DMS 273 (cell line): ENCODE results near the gene PRKACB.
A peak's percentile ranks its signal among the peaks of the same experiment; 100 is the strongest.
"Not testable (repeated sequence)": the region's sequence is repeated elsewhere in the genome, so short reads cannot be mapped to it uniquely, and the experiment has no call there.

Experiments used
- DNase-seq: peaks from one replicate; lab custom pipeline; 2025; ENCODE audit not compliant: unreplicated experiment; lab: John Stamatoyannopoulos, UW

The PRKACB gene

GRCh38 chr1:84214115-84214956, 70.3 kb downstream of the PRKACB start:
- DNase-seq, result no peak

- DNase-seq, result no peak
These were observed 73.2 kb downstream of the PRKACB start for GRCh38 chr1:84217239-84217638.

- DNase-seq, result no peak
These were observed 79.8 kb downstream of the PRKACB start for GRCh38 chr1:84223751-84224432.

- DNase-seq, result no peak
These were observed 80.8 kb downstream of the PRKACB start for GRCh38 chr1:84224905-84225304.

- peak; percentile 71 for DNase-seq
These were observed 81.6 kb downstream of the PRKACB start for GRCh38 chr1:84225646-84226045.

- DNase-seq, result not testable (repeated sequence)
These were observed 88.6 kb downstream of the PRKACB start for GRCh38 chr1:84232676-84233075.

GRCh38 chr1:84236256-84236655, 92.2 kb downstream of the PRKACB start:
- DNase-seq, result no peak

- no peak for DNase-seq
These were observed 98.6 kb downstream of the PRKACB start for GRCh38 chr1:84242641-84243040.

- no peak for DNase-seq
These were observed 101.5 kb downstream of the PRKACB start for GRCh38 chr1:84245563-84245962.

- no peak for DNase-seq
These were observed 102.1 kb downstream of the PRKACB start for GRCh38 chr1:84246213-84246612.

GRCh38 chr1:84247425-84248220, 103.6 kb downstream of the PRKACB start:
- no peak for DNase-seq

GRCh38 chr1:84250668-84251067, 106.6 kb downstream of the PRKACB start:
- no peak for DNase-seq

GRCh38 chr1:84253036-84253435, 109.0 kb downstream of the PRKACB start:
- no peak for DNase-seq

GRCh38 chr1:84253891-84254290, 109.8 kb downstream of the PRKACB start:
- DNase-seq, result no peak

GRCh38 chr1:84254703-84255238, 110.7 kb downstream of the PRKACB start:
- no peak for DNase-seq

- no peak for DNase-seq
These were observed 111.5 kb downstream of the PRKACB start for GRCh38 chr1:84255582-84255981.

GRCh38 chr1:84257617-84258016, 113.5 kb downstream of the PRKACB start:
- no peak for DNase-seq

- DNase-seq, result no peak
These were observed 115.3 kb downstream of the PRKACB start for GRCh38 chr1:84259376-84259775.

GRCh38 chr1:84259989-84260388, 115.9 kb downstream of the PRKACB start:
- no peak for DNase-seq

GRCh38 chr1:84260852-84261518, 116.9 kb downstream of the PRKACB start:
- no peak for DNase-seq

GRCh38 chr1:84264961-84265360, 120.9 kb downstream of the PRKACB start:
- DNase-seq, result no peak
